Neural progenitor cell (in vitro differentiated cells): Measurements from ENCODE around the gene CELSR1.

Experiments used
- EZH2 ChIP-seq: fragments of 200-600 bp; sonication (generic); IDR thresholded peaks from 2 replicates; pipeline ENCODE4 v1.6.1; 2017; ENCODE audit warnings: antibody characterized with exemption, mild to moderate bottlenecking, moderate library complexity
- TF ChIP-seq, protein P1 (sequence below): fragments of 200-600 bp; sonication (generic); IDR thresholded peaks from 2 replicates; pipeline ENCODE4 v1.5.1; 2017; ENCODE audit warnings: antibody characterized with exemption, mild to moderate bottlenecking

DNA sequence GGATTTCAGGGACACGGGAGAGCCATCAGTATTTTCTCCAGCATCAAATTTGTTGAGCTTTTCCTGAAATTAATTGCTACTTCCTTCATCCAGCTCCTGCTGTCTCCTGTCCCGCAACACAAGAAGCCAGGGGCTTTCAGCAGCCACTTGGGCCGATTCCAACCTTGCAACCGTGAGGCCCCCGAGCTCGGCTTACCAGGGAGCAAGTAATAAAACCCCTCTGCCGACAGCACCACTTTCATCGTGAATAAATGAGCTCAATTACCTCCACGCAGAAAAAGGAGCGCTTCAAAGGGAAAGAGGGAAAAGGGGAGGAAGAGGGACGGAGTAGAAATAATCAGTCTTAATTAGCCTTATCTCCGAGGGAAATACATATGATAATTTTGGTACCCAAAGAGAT, 76.6 kb downstream of the CELSR1 start:
- TF ChIP-seq, protein P1, sequence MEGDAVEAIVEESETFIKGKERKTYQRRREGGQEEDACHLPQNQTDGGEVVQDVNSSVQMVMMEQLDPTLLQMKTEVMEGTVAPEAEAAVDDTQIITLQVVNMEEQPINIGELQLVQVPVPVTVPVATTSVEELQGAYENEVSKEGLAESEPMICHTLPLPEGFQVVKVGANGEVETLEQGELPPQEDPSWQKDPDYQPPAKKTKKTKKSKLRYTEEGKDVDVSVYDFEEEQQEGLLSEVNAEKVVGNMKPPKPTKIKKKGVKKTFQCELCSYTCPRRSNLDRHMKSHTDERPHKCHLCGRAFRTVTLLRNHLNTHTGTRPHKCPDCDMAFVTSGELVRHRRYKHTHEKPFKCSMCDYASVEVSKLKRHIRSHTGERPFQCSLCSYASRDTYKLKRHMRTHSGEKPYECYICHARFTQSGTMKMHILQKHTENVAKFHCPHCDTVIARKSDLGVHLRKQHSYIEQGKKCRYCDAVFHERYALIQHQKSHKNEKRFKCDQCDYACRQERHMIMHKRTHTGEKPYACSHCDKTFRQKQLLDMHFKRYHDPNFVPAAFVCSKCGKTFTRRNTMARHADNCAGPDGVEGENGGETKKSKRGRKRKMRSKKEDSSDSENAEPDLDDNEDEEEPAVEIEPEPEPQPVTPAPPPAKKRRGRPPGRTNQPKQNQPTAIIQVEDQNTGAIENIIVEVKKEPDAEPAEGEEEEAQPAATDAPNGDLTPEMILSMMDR = no peak
- TF ChIP-seq EZH2 = no peak
